Right atrium auricular region (tissue), 2 donors: ENCODE data around the gene ETS1. TPM values are rescaled to one million over a fixed set of nuclear protein-coding genes. Genes with fewer than 3 reads are reported as not detected.
"Not testable (repeated sequence)": the region's sequence is repeated elsewhere in the genome, so short reads cannot be mapped to it uniquely, and the experiment has no call there.

Experiments
- DNase-seq: peaks from one replicate; pipeline ENCODE4 v3.0.0-alpha.2; 2019; ENCODE audit warnings: low spot score
- H3K27ac ChIP-seq, 2 donors: fragments of 200-600 bp; sonication (generic); 1 replicate in 1 of 2; 2 replicates in 1 of 2; pipeline ENCODE4 v1.5.1; 2016 to 2019
- H3K27me3 ChIP-seq, 2 donors: fragments of 200-600 bp; sonication (generic); one replicate each; pipeline versions ENCODE4 v1.5.1 to v1.6.0; 2017 to 2019
- H3K36me3 ChIP-seq: fragments of 200-600 bp; sonication (generic); one replicate; pipeline ENCODE4 v1.5.1; 2016
- H3K4me1 ChIP-seq, 2 donors: fragments of 200-600 bp; sonication (generic); one replicate each; pipeline versions ENCODE4 v1.5.1 to v1.6.0; 2017 to 2019
- H3K4me3 ChIP-seq, 2 donors: fragments of 200-600 bp; sonication (generic); 1 replicate in 1 of 2; 2 replicates in 1 of 2; pipeline ENCODE4 v1.5.1; 2017 to 2019; ENCODE audit warnings: mild to moderate bottlenecking in 1 of 2, moderate library complexity in 1 of 2
- H3K9me3 ChIP-seq, 2 donors: fragments of 200-600 bp; sonication (generic); one replicate each; pipeline ENCODE4 v1.5.1; 2019
- total RNA-seq, 2 donors: library from RNA; depleted of rRNA; stranded (reverse); fragments of >200 nt; gene quantifications; one replicate each; pipeline ENCODE4 v1.1.0, GENCODE V29; 2016
- TF ChIP-seq, protein P1 (sequence below), 2 donors: fragments of 200-600 bp; sonication (generic); IDR thresholded peaks; one replicate each; pipeline ENCODE4 v1.5.1; 2019; ENCODE audit warnings: antibody characterized with exemption in 2 of 2

ETS1 gene
- total RNA-seq, 2 donors from 2014 or later = 37.9 to 46.6 TPM

DNA sequence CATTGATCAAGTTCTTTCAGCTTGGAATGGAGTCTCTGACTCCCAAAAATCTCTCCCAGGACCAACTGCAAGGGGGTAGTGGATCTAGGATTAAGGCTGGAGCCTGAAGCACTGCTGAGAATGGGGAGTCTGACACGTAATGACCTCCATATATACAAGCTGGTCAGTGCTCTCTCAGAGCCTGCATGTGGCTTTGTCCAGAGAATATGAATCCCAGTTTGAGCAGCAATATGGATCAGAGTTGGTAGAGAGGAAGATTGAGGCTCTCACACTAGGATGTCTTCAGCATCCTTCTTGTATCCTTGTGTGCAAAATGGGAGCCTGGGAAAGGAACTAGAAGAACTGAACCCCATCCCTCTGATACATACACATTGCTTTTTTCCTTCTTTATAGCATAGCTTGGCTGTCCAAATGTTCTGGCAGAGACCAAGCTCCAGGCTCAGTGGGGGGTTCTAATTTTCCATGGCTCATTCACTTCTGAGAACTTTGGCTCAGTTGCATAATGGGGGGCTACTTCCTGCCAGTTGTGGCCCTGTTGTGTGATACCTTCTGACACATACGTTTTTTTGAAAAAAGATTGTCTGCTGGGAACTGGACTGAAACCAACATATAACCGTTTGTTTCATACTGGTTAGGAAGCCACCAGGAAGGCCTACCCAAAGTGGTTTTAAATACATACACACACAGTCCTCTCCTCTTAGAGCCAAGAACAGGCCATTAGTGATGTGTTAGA, 138.2 kb downstream of the ETS1 start:
- DNase-seq = no peak
- H3K4me1 ChIP-seq = peaks cover 0 to 24% of the 10 kb centered on the region in 2 donors
- no peaks in the 10 kb centered on the region for H3K9me3 ChIP-seq
- no peaks in the 10 kb centered on the region for H3K27me3 ChIP-seq
- H3K36me3 ChIP-seq = no peaks in the 10 kb centered on the region
- TF ChIP-seq, protein P1, sequence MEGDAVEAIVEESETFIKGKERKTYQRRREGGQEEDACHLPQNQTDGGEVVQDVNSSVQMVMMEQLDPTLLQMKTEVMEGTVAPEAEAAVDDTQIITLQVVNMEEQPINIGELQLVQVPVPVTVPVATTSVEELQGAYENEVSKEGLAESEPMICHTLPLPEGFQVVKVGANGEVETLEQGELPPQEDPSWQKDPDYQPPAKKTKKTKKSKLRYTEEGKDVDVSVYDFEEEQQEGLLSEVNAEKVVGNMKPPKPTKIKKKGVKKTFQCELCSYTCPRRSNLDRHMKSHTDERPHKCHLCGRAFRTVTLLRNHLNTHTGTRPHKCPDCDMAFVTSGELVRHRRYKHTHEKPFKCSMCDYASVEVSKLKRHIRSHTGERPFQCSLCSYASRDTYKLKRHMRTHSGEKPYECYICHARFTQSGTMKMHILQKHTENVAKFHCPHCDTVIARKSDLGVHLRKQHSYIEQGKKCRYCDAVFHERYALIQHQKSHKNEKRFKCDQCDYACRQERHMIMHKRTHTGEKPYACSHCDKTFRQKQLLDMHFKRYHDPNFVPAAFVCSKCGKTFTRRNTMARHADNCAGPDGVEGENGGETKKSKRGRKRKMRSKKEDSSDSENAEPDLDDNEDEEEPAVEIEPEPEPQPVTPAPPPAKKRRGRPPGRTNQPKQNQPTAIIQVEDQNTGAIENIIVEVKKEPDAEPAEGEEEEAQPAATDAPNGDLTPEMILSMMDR (IDR thresholded peaks at IDR 0.05) = no peak
- no peak overlapping the region for H3K4me3 ChIP-seq
- H3K27ac ChIP-seq = no peak overlapping the region

DNA sequence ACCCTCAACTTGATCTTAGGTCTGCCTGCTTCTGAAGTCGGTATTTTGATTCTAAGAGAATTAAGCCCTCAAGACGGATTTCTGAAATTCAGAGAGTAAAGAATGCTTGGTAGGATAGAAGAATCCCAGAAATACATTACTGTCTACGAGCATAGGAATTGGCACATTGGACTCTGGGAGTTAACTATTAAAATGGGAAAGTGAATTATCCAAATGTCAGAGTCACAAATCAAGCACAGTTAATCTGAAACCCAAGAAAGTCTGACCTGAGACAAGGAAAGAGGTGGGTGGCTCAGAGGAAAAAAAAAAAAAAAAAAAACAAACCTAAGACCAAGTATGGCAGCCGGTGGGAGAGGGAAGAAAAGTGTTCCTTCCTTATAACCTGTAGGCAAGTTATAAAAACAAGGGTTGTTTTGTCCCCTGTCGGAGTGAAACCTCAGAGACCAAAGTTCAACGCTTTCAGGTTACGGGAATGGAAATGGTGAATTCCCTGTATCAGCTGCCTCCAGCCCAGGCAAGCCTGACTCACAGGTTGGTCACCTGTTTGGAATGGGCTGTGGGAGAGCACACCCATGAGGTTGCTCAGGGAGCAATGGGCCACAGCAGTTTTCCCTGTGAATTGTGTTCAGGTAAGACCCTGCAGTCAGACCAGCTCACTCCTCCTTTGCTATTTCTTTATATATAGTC, 139.0 kb downstream of the ETS1 start:
- Histone ChIP-seq H3K9me3 (no peaks in the 10 kb centered on the region), H3K36me3 (no peaks in the 10 kb centered on the region), H3K4me1 (peaks cover 0 to 16% of the 10 kb centered on the region in 2 donors), H3K27me3 (no peaks in the 10 kb centered on the region), H3K27ac (no peak overlapping the region), H3K4me3 (no peak overlapping the region)
- DNase-seq = no peak
- TF ChIP-seq, protein P1 (IDR thresholded peaks at IDR 0.05) = no peak

DNA sequence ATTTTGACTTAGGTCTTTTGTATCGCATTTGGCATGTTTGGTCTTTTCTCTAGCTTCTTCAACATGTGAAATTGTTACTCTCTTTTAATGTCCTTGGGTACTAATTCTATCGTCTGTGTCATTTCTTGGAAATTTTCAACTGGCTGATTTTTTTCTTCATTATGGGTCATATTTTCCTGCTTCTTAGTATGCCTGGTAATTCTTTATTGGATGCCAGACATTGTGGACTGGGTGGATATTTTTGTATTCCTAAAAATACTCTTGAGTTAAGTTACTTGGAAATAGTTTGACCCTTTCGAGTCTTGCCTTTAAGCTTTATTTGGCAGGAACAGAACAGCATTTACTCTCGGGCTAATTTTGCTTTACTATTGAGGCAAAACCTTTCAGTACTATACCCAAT, 140.1 kb downstream of the ETS1 start:
- TF ChIP-seq, protein P1 (IDR thresholded peaks at IDR 0.05) = no peak
- DNase-seq = no peak
- Histone ChIP-seq H3K9me3 (no peaks in the 10 kb centered on the region), H3K4me3 (no peak overlapping the region), H3K36me3 (no peaks in the 10 kb centered on the region), H3K27me3 (no peaks in the 10 kb centered on the region), H3K4me1 (peaks cover 0 to 5% of the 10 kb centered on the region in 2 donors), H3K27ac (no peak overlapping the region)

- not testable (repeated sequence) for H3K4me3 ChIP-seq, H3K27me3 ChIP-seq, DNase-seq, H3K36me3 ChIP-seq, H3K4me1 ChIP-seq, H3K9me3 ChIP-seq, H3K27ac ChIP-seq
Measured at GRCh38 chr11:128445921-128446320, 141.4 kb downstream of the ETS1 start.

DNA sequence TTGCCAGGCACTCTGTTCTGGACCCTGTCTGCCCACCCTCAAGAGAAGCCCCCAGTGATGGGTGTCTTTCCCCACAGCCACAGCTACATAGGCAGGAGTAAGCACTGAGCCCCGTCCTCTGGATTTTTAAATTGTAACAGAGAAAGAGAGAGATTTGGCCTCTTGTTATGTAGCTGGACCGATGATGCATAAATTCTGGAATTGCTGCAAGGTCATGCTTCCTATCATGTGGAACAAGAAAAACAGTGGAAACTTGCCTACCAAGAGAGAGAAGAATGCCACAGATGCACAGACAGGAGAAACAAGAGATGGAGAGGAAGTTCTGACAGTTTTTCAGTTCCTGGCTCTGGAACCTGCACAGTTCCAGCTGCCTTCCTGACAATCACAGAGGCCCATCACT, 150.2 kb downstream of the ETS1 start:
- no peaks in the 10 kb centered on the region for H3K27me3 ChIP-seq
- no peak overlapping the region for H3K27ac ChIP-seq
- H3K36me3 ChIP-seq = no peaks in the 10 kb centered on the region
- DNase-seq = no peak
- H3K4me3 ChIP-seq = no peak overlapping the region
- no peaks in the 10 kb centered on the region for H3K4me1 ChIP-seq
- TF ChIP-seq, protein P1 (IDR thresholded peaks at IDR 0.05) = no peak
- no peaks in the 10 kb centered on the region for H3K9me3 ChIP-seq

GRCh38 chr11:128434818-128435217, 152.5 kb downstream of the ETS1 start:
- H3K27me3 ChIP-seq = no peaks in the 10 kb centered on the region
- no peaks in the 10 kb centered on the region for H3K36me3 ChIP-seq
- H3K27ac ChIP-seq = no peak overlapping the region
- H3K4me1 ChIP-seq = no peaks in the 10 kb centered on the region
- no peaks in the 10 kb centered on the region for H3K9me3 ChIP-seq
- TF ChIP-seq, protein P1 (IDR thresholded peaks at IDR 0.05) = no peak
- no peak for DNase-seq
- no peak overlapping the region for H3K4me3 ChIP-seq
